HFFc6 (cell line): ENCODE results near the gene GPATCH2. TPM values are rescaled to one million over a fixed set of nuclear protein-coding genes. Genes with fewer than 3 reads are reported as not detected.
"Not testable (repeated sequence)": the region's sequence is repeated elsewhere in the genome, so short reads cannot be mapped to it uniquely, and the experiment has no call there.

ENCODE experiments used
- DNase-seq: peaks from one replicate; pipeline ENCODE4 v3.0.0-alpha.2; 2018
- H3K27ac Mint-ChIP-seq: 2 replicates; pipeline ENCODE4 v1.8.0; 2020; ENCODE audit warnings: mild to moderate bottlenecking, mixed read lengths
- H3K27me3 Mint-ChIP-seq: 2 replicates; pipeline ENCODE4 v1.8.0; 2021; ENCODE audit warnings: mild to moderate bottlenecking, moderate library complexity, mixed read lengths; ENCODE audit not compliant: insufficient read depth
- H3K36me3 Mint-ChIP-seq: 2 replicates; pipeline ENCODE4 v1.8.0; 2021; ENCODE audit warnings: low read depth, mixed read lengths
- H3K4me1 Mint-ChIP-seq: 2 replicates; pipeline ENCODE4 v1.8.0; 2020; ENCODE audit warnings: low read depth, mixed read lengths
- H3K4me3 Mint-ChIP-seq: 2 replicates; pipeline ENCODE4 v1.8.0; 2020; ENCODE audit warnings: mild to moderate bottlenecking, moderate library complexity, mixed read lengths
- H3K9me3 Mint-ChIP-seq: 2 replicates; pipeline ENCODE4 v1.8.0; 2020; ENCODE audit warnings: mild to moderate bottlenecking, mixed read lengths
- total RNA-seq, 6 experiments: library from RNA; stranded (reverse); fragmentation: NEBNext Ultra II Directional; extraction: Animal tissue kit (Norgen Biotek cat#: 25700); gene quantifications; 2 replicates in 1 of 6; 3 replicates in 5 of 6; pipeline ENCODE4 v1.2.3, GENCODE V29; 2021
- TF ChIP-seq, protein P1 (sequence below): fragments of 200-600 bp; sonication (generic); IDR thresholded peaks from 2 replicates; pipeline ENCODE4 v1.5.0; 2021; ENCODE audit warnings: antibody characterized with exemption, mild to moderate bottlenecking

Gene GPATCH2
- total RNA-seq, 6 experiments from 2014 or later = 8.1 to 11.5 (median 9.8) TPM

DNA sequence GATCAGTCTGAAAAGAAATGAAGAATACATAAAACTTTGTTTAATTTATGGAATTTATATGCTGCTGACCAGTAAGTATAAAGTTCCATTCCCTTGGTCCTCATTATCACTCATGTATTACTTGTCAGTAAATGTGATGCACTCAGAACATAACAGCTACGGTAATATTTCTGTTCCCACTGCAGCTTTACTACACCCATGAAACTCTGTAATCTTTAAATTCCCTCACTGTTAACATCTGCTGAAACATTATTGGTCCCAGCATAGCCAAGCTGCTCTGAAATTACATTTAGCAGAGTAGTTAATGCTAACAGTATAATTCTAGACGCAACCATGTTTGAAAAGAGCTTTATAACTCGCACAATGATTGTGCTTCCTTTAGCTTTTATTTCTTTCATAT lies 238.4 kb downstream of the GPATCH2 start:
- no peaks in the 10 kb centered on the region for H3K4me1 Mint-ChIP-seq
- H3K27me3 Mint-ChIP-seq = no peaks in the 10 kb centered on the region; the same call in 1 of the 2 replicates
- no peaks in the 10 kb centered on the region for H3K36me3 Mint-ChIP-seq
- no peak for DNase-seq
- H3K4me3 Mint-ChIP-seq = no peak overlapping the region
- TF ChIP-seq, protein P1, sequence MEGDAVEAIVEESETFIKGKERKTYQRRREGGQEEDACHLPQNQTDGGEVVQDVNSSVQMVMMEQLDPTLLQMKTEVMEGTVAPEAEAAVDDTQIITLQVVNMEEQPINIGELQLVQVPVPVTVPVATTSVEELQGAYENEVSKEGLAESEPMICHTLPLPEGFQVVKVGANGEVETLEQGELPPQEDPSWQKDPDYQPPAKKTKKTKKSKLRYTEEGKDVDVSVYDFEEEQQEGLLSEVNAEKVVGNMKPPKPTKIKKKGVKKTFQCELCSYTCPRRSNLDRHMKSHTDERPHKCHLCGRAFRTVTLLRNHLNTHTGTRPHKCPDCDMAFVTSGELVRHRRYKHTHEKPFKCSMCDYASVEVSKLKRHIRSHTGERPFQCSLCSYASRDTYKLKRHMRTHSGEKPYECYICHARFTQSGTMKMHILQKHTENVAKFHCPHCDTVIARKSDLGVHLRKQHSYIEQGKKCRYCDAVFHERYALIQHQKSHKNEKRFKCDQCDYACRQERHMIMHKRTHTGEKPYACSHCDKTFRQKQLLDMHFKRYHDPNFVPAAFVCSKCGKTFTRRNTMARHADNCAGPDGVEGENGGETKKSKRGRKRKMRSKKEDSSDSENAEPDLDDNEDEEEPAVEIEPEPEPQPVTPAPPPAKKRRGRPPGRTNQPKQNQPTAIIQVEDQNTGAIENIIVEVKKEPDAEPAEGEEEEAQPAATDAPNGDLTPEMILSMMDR = no peak
- no peak overlapping the region for H3K27ac Mint-ChIP-seq
- H3K9me3 Mint-ChIP-seq = no peaks in the 10 kb centered on the region

DNA sequence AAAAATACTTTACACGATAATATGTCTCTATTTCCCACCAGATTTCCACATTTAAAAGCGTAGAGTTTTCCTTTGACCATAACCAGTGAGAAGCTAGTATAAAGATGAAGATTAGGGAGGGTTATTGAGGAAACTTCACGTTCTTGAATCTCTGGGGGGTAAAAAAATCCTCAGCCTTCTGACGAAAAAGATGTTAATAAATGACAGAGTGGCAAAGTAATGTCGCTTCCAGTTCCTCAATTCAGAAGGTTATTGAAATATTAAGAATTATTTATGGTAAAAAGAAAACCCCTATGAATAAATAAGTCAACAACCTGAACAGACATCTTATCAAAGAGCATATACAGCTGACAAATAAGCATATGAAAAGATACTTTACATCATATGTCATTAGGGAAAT lies 241.0 kb downstream of the GPATCH2 start:
- H3K36me3 Mint-ChIP-seq = no peaks in the 10 kb centered on the region
- TF ChIP-seq, protein P1 = no peak
- no peaks in the 10 kb centered on the region; the same call in 1 of the 2 replicates for H3K27me3 Mint-ChIP-seq
- H3K4me3 Mint-ChIP-seq = no peak overlapping the region
- no peak overlapping the region for H3K27ac Mint-ChIP-seq
- no peaks in the 10 kb centered on the region for H3K9me3 Mint-ChIP-seq
- H3K4me1 Mint-ChIP-seq = no peaks in the 10 kb centered on the region
- no peak for DNase-seq

DNA sequence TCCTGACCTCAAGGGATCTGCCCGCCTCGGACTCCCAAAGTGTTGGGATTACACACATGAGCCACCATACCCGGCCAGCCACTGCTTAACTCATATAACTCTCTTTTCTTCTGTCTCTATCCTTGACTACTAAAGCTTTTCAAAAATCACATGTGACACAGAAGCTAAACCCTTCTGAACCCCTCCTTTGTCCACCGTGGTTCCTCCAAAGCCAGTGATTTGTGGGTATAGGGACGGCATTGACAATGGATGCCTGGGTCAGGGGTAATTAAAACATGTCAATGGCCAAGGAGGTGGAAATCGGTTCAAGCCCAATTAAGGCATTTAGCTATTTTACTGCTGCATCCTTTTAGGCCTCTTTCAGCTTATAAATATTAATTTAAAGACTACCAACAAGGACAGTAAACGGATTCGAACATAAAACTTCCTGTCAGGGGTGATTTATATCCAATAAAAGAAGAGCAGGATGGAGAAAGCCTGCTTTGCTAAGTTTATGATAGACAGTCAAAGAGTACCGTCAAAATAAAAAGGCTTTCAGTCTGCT lies 242.3 kb downstream of the GPATCH2 start:
- Mint-ChIP-seq H3K36me3 (no peaks in the 10 kb centered on the region), H3K9me3 (no peaks in the 10 kb centered on the region), H3K27me3 (no peaks in the 10 kb centered on the region; the same call in 1 of the 2 replicates), H3K4me3 (no peak overlapping the region), H3K4me1 (no peaks in the 10 kb centered on the region), H3K27ac (no peak overlapping the region)
- no peak for DNase-seq
- TF ChIP-seq, protein P1 = no peak

DNA sequence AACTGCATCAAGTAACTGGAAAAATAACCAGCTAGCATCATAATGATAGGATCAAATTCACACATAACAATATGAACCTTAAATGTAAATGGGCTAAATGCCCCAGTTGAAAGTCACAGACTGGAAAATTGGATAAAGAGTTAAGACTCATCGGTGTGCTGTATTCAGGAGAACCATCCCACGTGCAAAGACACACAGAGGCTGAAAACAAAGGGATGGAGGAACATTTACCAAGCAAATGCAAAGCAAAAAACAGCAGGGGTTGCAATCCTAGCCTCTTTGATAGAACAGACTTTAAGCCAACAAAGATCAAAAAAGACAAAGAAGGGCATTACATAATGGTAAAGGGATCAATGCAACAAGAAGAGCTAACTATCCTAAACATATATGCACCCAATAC lies 249.1 kb downstream of the GPATCH2 start:
- H3K27ac Mint-ChIP-seq, DNase-seq, H3K4me1 Mint-ChIP-seq, H3K4me3 Mint-ChIP-seq, H3K27me3 Mint-ChIP-seq: not testable (repeated sequence)
- Mint-ChIP-seq H3K9me3 (peaks cover 14% of the 10 kb centered on the region; the same call in 1 of the 2 replicates), H3K36me3 (0 out of 2 replicates have a peak, but pooled peaks cover 13% of the 10 kb centered on the region)

DNA sequence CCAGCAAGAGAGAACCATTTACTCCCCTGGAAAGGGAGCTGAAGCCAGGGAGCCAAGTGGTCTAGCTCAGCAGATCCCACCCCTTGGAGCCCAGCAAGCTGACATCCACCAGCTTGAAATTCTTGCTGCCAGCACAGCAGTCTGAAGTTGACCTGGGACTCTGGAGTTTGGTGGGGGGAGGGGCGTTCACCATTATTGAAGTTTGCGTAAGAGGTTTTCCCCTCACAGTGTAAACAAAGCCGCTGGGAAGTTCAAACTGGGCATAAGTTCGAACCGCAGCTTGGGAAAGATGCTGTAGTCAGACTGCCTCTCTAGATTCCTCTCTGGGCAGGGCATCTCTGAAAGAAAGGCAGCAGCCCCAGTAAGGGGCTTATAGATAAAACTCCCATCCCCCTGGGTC lies 251.1 kb downstream of the GPATCH2 start:
- H3K27ac Mint-ChIP-seq, H3K4me1 Mint-ChIP-seq, H3K4me3 Mint-ChIP-seq, H3K27me3 Mint-ChIP-seq, DNase-seq: not testable (repeated sequence)
- Mint-ChIP-seq H3K9me3 (peaks cover 30% of the 10 kb centered on the region), H3K36me3 (0 out of 2 replicates have a peak, but pooled peaks cover 13% of the 10 kb centered on the region)

DNA sequence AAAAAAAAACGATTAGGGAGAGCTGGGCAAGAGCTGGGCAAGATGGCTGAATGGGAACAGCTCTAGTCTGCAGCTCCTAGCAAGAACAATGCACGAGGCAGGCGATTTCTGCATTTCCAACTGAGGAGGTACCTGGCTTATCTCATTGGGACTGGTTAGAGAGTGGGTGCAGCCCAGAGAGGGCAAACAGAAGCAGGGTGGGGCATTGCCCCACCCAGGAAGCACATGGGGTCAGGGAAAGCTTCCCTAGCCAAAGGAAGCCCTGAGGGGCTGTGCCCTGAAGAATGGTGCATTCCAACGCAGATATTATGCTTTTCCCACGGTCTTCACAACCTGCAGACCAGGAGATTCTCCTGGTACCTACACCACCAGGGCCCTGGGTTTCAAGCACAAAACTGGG lies 251.6 kb downstream of the GPATCH2 start:
- no peak overlapping the region for H3K27ac Mint-ChIP-seq
- peaks cover 1% of the 10 kb centered on the region; the same call in 1 of the 2 replicates for H3K27me3 Mint-ChIP-seq
- H3K4me1 Mint-ChIP-seq = no peaks in the 10 kb centered on the region
- DNase-seq = no peak
- H3K9me3 Mint-ChIP-seq = peaks cover 33% of the 10 kb centered on the region
- TF ChIP-seq, protein P1 = no peak
- 0 out of 2 replicates have a peak, but pooled peaks cover 13% of the 10 kb centered on the region for H3K36me3 Mint-ChIP-seq
- no peak overlapping the region for H3K4me3 Mint-ChIP-seq

Other genes starting within 250 kb of the GPATCH2 start
- under 1 TPM in 5 of 6 experiments, not detected in 1; 0.18 to 0.71 (median 0.37) TPM for gene SPATA17, start 254 bp upstream of the GPATCH2 start, total RNA-seq